HG03108 (cell line): ENCODE results near the gene CRACR2B.

Source experiments
- ATAC-seq: cut with Tn5 transposase; IDR thresholded peaks from one replicate; pipeline ENCODE4 v1.9.1; 2021; ENCODE audit warnings: moderate library complexity; ENCODE audit not compliant: unreplicated experiment

Gene CRACR2B

GRCh38 chr11:827897-828192 is at the start of gene CRACR2B:
Gene CRACR2B, plus strand, starts transcription at chr11:827919. Its CDS starts 689 bp downstream, at chr11:828608.
- no peak for ATAC-seq

DNA sequence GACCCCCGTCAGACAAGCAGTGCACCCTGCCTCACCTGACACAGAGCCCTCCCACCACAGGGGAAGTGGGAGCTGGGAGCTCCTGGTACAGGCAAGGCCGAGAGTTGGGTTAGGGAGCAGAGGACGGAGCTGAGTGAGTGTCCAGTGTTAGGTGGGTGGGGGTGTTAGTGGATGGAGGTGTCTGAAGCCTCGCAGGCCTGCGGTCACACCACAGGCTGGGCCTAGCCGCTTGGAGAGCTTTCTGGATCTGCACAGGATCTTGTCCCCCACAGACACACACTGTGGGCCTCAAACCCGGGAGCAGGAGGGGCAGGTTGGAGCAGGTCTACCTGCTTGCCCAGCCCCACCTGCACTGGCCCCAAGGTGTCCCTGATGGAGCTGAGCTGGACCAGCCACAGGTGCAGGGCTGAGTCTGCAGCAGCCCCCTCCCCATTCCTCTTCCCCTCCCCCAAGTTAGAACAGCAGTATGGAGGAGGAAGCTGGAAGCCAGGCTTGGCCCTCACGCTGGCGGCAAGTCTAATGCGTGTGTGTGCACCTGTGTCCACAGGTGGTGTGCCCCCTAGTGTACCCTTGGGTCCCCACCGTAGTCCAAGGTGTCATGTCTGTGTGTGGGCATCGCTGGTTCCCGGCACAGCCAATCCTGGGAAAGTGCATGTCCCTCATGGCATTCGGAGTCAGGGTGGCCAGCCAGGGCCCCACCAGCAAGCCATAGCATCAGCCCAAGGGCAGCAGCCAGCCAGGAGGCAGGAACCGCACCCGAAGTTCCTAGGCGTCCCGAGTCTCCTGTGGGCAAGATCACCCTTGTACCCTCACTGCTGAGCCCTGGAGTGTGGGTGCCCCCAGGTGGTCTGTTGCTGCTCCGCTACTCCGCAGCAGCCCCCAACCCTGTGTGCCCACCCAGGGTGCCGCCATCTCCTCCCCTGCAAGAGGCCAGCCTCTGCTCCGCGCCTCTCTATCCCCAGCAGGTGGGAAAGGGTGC is 48.5 kb upstream of the CRACR2B start:
- no peak for ATAC-seq

GRCh38 chr11:779955-780532 is 47.7 kb upstream of the CRACR2B start:
- ATAC-seq, result no peak

GRCh38 chr11:782264-783174 is 45.2 kb upstream of the CRACR2B start:
- no peak for ATAC-seq

GRCh38 chr11:783581-784015 is 44.1 kb upstream of the CRACR2B start:
- ATAC-seq, result no peak

DNA sequence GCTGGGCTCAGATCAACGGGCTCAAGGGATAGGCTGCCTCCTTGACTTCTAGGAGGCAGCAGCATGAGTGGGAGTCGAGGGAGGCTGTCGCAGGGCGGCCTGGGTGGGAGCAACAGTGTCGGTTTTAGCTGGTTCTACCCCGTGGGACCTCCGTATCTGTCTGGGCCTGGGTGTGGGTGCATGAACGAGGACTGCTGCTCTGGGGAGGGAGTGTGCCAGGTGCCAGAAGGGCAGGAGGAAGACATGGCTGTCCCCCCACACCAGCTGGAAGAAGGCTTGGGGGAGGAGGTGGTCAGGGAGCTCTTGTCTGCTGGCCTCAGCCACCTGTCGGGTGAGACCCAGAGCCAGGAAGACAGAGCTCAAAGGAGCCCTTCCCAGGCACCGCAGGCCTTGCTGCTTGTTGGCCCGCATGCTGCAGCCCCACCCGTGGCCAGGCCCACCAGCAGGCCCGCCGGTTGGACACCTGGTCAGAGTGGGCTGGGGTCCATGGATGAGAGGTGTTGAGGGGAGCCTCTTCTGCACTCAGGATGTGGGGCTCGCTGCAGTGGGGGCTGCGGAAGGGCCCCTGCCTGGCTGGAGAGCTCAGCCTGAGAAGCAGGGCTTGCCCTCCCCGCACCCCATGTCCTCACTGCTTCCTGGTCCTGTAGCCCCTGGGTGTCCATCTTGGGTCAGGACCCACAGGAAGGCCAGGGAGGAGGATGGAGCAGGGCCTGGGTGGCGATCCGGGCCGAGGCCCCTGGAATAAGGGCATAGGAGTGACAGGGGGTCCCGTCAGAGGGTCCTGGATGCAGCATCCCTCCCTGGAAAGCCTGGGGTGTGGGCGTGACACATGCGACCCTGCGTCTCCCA is 41.3 kb upstream of the CRACR2B start:
- ATAC-seq, result no peak

GRCh38 chr11:787084-787675 is 40.5 kb upstream of the CRACR2B start:
- ATAC-seq, result no peak

- no peak for ATAC-seq
Observed at GRCh38 chr11:788009-788640, 39.6 kb upstream of the CRACR2B start.

GRCh38 chr11:788953-789940 is 38.5 kb upstream of the CRACR2B start:
- ATAC-seq, result no peak

DNA sequence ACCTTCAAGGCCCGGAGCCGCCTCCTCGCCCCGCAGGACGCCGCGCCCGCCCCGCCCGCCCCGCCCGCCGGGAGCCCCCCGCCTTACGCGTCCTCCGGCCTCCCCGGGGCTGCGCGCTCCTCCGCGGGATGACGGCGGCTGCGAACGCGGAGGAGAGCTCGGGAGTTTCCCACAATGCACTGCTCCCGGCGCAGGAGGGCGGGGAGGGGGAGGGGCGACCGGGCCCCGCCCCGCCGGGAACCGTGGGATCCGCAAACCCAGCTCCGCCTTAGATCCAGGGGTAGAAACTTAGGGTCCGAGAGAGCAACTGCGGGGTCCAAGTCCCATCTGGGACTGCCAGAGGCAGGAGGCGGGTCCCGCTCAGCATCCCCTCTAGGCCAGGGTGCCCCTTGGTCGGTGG is 37.8 kb upstream of the CRACR2B start, which contains the start of gene CEND1:
TSS of gene CEND1 (minus strand) at position 148 of the 400 bp plus-strand sequence. CDS start 1,514 bp downstream, outside the sequence.
- no peak for ATAC-seq

GRCh38 chr11:790721-791564 is 36.8 kb upstream of the CRACR2B start:
- ATAC-seq, result no peak

DNA sequence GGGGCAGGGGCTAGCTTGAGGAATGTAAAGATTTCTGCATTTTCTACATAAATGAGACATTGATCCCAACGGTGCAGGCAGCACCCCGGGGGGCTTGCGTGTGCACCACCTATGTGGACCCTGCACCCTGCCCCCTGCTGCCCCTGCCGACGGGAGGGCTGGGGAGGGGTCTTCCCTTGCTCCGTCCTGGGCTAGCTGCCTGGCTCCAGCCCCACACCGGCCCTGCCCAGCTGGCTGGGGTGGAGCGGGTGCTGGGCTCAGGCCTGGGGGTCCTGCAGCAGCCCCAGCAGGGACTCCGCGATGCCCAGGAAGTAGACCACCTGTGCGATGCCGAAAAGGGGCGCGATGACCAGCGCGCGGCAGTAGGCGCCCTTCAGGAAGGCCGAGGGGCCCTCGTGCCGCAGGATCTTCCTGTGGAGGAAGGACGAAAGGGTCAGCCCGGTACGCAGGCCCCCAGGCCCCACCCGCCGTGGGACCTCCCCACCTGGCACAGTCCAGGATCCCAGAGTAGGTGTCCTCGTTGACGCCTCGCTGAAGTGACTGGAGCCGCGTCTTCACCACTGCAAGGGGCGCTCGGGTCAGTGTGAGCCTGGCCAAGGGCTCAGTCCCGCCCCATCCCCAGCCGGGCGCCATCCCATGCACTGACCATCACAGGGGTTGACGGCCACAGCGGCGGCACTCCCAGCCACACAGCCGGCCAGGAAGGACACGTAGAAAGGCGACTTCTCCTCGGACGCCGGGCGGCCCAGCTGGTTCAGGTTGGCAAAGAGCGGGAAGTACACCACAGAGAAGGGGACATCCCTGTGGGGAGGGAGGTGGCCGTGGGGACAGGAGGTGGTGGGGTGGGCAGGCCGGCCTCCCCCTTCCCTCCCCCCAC is 35.8 kb upstream of the CRACR2B start:
- no peak for ATAC-seq

DNA sequence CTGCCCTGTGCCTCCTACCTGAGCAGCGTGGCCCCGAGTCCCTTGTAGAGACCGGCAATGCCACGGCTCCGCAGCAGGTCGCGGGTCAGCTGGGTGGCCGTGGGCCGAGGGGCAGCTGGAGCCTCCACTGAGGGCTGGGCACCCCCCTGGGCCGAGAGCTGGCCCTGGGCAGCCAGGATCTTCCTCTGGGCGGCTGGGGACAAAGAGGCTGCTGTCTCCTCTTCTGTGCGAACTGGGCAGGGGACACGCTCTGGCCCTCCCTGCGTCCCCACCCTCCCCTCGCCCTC is 35.2 kb upstream of the CRACR2B start:
- ATAC-seq, result no peak

- no peak for ATAC-seq
Observed at GRCh38 chr11:792873-793272, 34.8 kb upstream of the CRACR2B start.

- ATAC-seq, result no peak
Observed at GRCh38 chr11:793556-793955, 34.2 kb upstream of the CRACR2B start.

- ATAC-seq, result no peak
Observed at GRCh38 chr11:794013-794765, 33.5 kb upstream of the CRACR2B start.
